ENCODE results near the gene AGPAT4. TPM values are rescaled to one million over a fixed set of nuclear protein-coding genes. Genes with fewer than 3 reads are reported as not detected.
"Not testable (repeated sequence)": the region's sequence is repeated elsewhere in the genome, so short reads cannot be mapped to it uniquely, and the experiment has no call there.

Gene AGPAT4
- total RNA-seq, 1 experiment from 2014 or later: 5.8 TPM

GRCh38 chr6:161226009-161226964 is 47.6 kb downstream of the AGPAT4 start:
- Histone ChIP-seq H3K27me3 (no peaks in the 10 kb centered on the region), H3K4me3 (no peak overlapping the region), H3K36me3 (0 out of 2 replicates have a peak, but pooled peaks cover 2% of the 10 kb centered on the region), H3K9me3 (no peaks in the 10 kb centered on the region)
- no peak for DNase-seq

DNA sequence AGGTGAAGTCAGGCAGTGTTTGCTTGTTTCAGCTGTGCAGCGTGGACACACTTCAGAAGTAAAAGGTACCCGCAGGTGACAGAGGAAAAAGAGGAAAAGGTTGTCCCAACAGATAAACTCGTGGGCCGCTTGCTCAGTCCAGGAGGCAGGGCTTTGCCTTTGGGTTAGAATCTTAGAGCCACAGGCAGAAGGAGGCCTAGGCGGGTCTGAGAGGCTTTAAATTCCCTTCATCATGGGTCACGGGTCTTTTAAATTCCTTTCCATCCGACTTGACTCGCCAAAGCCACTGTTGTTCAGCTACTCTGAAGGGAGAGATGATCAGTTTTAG is 48.2 kb downstream of the AGPAT4 start:
- Histone ChIP-seq H3K27me3 (no peaks in the 10 kb centered on the region), H3K4me3 (no peak overlapping the region), H3K36me3 (no peaks in the 10 kb centered on the region), H3K9me3 (no peaks in the 10 kb centered on the region)
- DNase-seq: no peak

- not testable (repeated sequence) for H3K4me3 ChIP-seq, H3K36me3 ChIP-seq, DNase-seq, H3K27me3 ChIP-seq, H3K9me3 ChIP-seq
Observed at GRCh38 chr6:161224951-161225680, 48.7 kb downstream of the AGPAT4 start.

- no peaks in the 10 kb centered on the region for H3K9me3 ChIP-seq
- no peak for DNase-seq
- H3K4me3 ChIP-seq: no peak overlapping the region
- no peaks in the 10 kb centered on the region for H3K36me3 ChIP-seq
- no peaks in the 10 kb centered on the region for H3K27me3 ChIP-seq
Observed at GRCh38 chr6:161223646-161224045, 50.2 kb downstream of the AGPAT4 start.

DNA sequence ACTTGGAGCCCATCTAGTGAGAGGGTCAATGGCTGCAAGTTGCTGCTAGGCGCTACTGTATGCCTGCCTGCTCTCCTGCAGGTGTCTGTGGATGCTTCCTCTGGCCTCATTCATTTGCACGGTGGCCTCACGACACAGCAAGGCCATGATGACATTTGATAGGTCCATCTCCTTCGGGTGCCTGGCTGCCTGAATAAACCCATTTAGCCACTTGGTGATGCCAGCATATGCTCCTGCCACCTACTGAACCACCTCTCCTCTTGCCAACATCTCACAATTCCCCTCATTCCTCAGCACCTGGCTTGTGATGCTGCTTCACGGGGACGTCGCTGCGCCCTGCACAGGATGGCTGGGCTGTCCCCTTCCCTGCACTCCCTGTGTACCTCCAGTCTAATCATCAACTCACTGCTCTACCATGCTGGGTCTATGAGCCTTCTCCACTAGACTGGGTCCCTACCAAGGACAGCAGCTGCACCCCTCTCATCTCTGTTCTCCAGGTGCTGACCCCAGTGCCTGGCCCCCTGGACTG is 51.1 kb downstream of the AGPAT4 start:
- DNase-seq: no peak
- Histone ChIP-seq H3K27me3 (no peaks in the 10 kb centered on the region), H3K9me3 (no peaks in the 10 kb centered on the region), H3K36me3 (no peaks in the 10 kb centered on the region; the same call in 1 of the 2 replicates), H3K4me3 (no peak overlapping the region)

DNA sequence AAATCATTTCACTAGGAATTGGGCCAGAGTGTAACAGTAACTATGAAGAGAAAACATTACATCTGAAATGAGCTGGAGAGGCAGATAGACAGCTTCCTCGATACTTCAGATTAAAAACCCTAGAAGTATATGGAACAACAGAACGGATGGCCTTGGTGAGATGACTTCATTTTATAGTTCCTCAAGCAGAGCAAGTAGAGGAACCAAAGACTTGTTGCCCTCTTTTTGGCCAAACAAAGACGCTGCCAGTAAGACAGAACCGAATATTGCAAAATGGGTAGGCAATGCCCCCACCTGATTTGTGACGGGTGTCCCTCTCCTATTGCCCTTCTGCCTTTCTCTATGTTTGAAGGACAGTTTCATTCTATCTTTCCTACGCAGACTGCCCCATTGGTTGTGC is 53.5 kb downstream of the AGPAT4 start:
- Histone ChIP-seq H3K4me3 (no peak overlapping the region), H3K36me3 (peaks cover 4% of the 10 kb centered on the region; the same call in 1 of the 2 replicates), H3K9me3 (no peaks in the 10 kb centered on the region; the same call in 1 of the 2 replicates), H3K27me3 (no peaks in the 10 kb centered on the region)
- no peak for DNase-seq

- Histone ChIP-seq H3K36me3 (peaks cover 4% of the 10 kb centered on the region; the same call in 1 of the 2 replicates), H3K27me3 (no peaks in the 10 kb centered on the region), H3K4me3 (no peak overlapping the region), H3K9me3 (no peaks in the 10 kb centered on the region; the same call in 1 of the 2 replicates)
- DNase-seq: no peak
Observed at GRCh38 chr6:161219680-161220079, 54.2 kb downstream of the AGPAT4 start.

- no peak for DNase-seq
- Histone ChIP-seq H3K9me3 (peaks cover 1% of the 10 kb centered on the region), H3K36me3 (peaks cover 4% of the 10 kb centered on the region; the same call in 1 of the 2 replicates)
Observed at GRCh38 chr6:161218222-161218621, 55.6 kb downstream of the AGPAT4 start.

GRCh38 chr6:161217628-161218027 is 56.2 kb downstream of the AGPAT4 start:
- H3K9me3 ChIP-seq: peaks cover 4% of the 10 kb centered on the region

More at GRCh38 chr6:161218222-161218621, 55.6 kb downstream of the AGPAT4 start:
- Histone ChIP-seq H3K27me3 (no peaks in the 10 kb centered on the region), H3K4me3 (no peak overlapping the region)

DNA sequence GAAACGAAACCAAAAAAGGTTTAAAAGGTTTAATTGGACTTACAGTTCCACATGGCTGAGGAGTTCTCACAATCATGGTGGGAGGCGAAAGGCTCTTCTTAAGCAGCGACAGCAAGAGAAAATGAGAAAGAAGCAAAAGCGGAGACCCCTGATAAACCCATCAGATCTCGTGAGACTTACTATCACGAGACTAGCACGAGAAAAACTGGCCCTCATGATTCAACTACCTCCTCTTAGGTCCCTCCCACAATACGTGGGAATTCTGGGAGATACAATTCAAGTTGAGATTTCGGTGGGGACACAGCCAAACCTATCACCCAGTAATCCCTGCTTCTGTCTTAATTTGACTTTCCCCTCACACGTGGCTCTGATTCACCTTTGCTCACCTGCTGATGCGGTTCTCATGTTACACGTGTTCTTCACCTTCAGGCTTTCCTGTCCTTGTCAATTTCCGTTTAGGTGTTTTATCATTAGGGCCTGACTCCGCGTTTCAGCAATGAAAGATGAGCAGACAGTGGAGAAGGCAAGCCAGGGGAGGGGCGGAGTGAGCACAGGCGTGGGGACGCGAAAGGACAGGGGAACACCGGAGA is 57.1 kb downstream of the AGPAT4 start:
- H3K27me3 ChIP-seq: no peaks in the 10 kb centered on the region
- H3K36me3 ChIP-seq: peaks cover 4% of the 10 kb centered on the region; the same call in 1 of the 2 replicates
- no peak overlapping the region for H3K4me3 ChIP-seq
- DNase-seq: no peak
- H3K9me3 ChIP-seq: peaks cover 13% of the 10 kb centered on the region

More at GRCh38 chr6:161217628-161218027, 56.2 kb downstream of the AGPAT4 start:
- no peak for DNase-seq
- no peaks in the 10 kb centered on the region for H3K27me3 ChIP-seq
- H3K36me3 ChIP-seq: peaks cover 4% of the 10 kb centered on the region; the same call in 1 of the 2 replicates
- H3K4me3 ChIP-seq: no peak overlapping the region

DNA sequence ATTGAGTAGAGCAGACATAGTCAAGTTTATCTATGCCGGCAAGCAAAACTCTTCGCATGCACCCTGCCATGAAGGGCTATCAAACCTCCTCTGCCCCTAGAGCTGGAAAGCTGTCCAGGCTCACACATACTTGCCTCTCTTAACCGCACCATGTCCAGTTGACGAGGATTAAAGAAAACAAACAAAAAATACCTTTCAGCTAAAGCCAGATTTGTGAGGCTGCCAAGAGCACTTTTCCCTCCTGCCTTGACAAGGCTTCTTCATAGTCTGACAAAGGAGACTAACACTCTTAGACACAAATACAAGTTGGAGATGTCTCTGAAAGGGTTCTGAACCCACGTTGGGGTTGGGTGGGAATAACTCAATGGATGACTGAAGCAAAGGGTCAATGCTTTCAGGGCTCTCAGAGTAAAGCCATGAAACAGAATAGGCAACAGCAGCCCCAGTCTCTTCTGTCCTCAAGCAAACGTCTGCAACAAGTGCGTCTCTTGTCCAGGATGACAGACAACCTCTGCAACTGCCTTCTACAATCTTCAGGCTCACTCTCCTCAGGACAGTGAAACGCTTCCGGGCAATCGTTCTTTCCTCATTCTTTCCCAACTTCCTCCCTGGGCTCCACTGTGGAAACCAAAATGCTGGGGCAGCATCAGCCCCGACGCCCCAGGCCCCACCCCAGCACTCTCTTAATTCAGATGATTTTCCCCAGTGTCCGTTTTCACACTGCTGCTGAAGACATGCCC is 57.8 kb downstream of the AGPAT4 start:
- no peak for DNase-seq
- H3K4me3 ChIP-seq: no peak overlapping the region
- H3K9me3 ChIP-seq: peaks cover 20% of the 10 kb centered on the region
- H3K27me3 ChIP-seq: no peaks in the 10 kb centered on the region
- peaks cover 4% of the 10 kb centered on the region; the same call in 1 of the 2 replicates for H3K36me3 ChIP-seq

DNA sequence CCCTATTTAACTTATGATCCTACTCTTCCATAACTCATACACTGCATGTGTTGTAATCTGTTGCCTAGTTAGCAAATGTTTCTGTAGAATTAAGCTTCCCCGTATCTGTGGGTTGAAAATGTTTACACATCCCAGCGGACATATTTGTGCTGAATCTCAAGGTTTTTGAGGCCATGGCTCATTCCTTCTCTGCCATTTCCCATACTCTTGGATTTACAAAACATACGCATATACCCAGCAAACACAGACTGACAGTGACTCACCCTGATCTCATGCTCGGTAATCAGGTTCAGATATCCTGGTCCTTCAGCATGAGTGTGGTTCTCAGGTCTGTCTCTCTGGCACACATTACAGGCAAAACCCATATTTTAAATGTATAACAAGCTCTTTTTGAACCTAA is 58.7 kb downstream of the AGPAT4 start:
- DNase-seq: no peak
- Histone ChIP-seq H3K9me3 (peaks cover 23% of the 10 kb centered on the region), H3K36me3 (peaks cover 4% of the 10 kb centered on the region; the same call in 1 of the 2 replicates), H3K4me3 (no peak overlapping the region), H3K27me3 (no peaks in the 10 kb centered on the region)

GRCh38 chr6:161214722-161215121 is 59.1 kb downstream of the AGPAT4 start:
- H3K9me3 ChIP-seq: peaks cover 23% of the 10 kb centered on the region
- no peak overlapping the region for H3K4me3 ChIP-seq
- no peak for DNase-seq
- peaks cover 4% of the 10 kb centered on the region; the same call in 1 of the 2 replicates for H3K36me3 ChIP-seq
- H3K27me3 ChIP-seq: no peaks in the 10 kb centered on the region

DNA sequence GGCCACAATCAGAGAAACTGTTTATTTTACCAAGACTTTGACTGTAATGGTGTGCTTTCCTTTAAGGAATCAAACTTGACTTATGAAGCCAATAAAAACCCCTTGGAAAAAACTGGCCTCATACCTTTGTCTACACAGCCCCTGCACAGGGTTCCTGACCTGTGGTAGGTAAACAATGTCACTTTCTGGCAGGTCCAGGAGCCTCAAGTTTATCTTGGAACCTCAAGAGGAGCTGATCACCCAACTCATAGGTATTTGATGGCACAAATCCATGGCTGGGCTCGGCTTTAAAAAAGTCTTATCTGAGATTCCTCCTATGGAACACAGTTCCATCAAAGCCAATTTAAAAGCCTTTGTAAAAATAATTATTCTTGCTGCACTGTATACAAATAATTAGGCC is 61.0 kb downstream of the AGPAT4 start:
- peaks cover 4% of the 10 kb centered on the region; the same call in 1 of the 2 replicates for H3K36me3 ChIP-seq
- no peak for DNase-seq
- peaks cover 23% of the 10 kb centered on the region for H3K9me3 ChIP-seq
- no peaks in the 10 kb centered on the region for H3K27me3 ChIP-seq
- H3K4me3 ChIP-seq: no peak overlapping the region

DNA sequence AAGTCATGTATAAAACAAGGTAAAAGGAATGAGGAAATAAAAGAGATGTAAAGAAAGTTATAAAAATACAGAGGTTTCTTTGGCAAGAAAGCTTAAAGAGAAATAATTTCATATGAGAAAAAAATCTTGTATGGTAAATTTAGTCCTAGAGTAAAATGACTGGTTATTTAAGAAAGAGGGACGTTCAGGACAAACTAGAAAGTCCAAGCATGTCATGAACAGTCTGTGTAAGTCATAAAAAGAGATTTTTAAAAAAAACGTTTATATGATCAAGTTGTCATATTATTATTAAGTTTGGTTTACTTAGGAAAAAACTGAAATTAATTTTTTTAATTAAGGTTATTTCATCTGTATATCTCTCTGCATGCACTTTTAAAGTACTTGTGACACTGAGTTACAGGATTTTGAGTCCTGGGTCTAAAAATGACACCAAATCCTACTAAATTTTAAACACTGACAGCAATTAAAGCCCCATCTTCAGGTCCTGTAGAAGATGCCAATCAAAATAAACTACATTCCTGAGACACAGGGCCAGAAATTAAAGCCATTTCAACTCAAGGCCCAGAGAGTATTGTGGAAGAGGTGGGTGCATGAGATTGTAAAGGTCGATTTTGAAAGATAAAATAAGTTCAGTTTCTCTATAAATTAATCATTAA is 62.4 kb downstream of the AGPAT4 start:
- DNase-seq: no peak
- Histone ChIP-seq H3K36me3 (peaks cover 4% of the 10 kb centered on the region; the same call in 1 of the 2 replicates), H3K9me3 (peaks cover 23% of the 10 kb centered on the region), H3K27me3 (no peaks in the 10 kb centered on the region), H3K4me3 (no peak overlapping the region)

Data from MG63 (cell line).